K562 (cell line): ENCODE data around the gene ZBTB22. TPM values are rescaled to one million over a fixed set of nuclear protein-coding genes. Genes with fewer than 3 reads are reported as not detected.
A peak's percentile ranks its signal among the peaks of the same experiment; 100 is the strongest.

Experiments used
- BHLHE40 ChIP-seq: IDR thresholded peaks from 2 replicates; pipeline ENCODE4 v1.6.1; 2011; ENCODE audit warnings: low read length, improper control_type of control experiment
- BRD9 ChIP-seq: fragments of 450-650 bp; IDR thresholded peaks from 2 replicates; pipeline ENCODE4 v1.6.1; 2018; ENCODE audit warnings: low read depth; ENCODE audit not compliant: partially characterized antibody
- DACH1 ChIP-seq: fragments of 450-650 bp; IDR thresholded peaks from 2 replicates; pipeline ENCODE4 v1.6.1; 2018; ENCODE audit not compliant: partially characterized antibody
- GABPB2 ChIP-seq: fragments of 250-450 bp; sonication (Bioruptor Pico); conservative IDR thresholded peaks from 2 replicates; pipeline ENCODE4 v1.5.1; 2021; ENCODE audit warnings: mild to moderate bottlenecking
- HNRNPL ChIP-seq: fragments of 200-400 bp; formaldehyde crosslinking; IDR thresholded peaks from 2 replicates; pipeline ENCODE4 v1.6.1; 2017; ENCODE audit warnings: low read depth, mild to moderate bottlenecking, low read length
- MED1 ChIP-seq: sonication (generic); formaldehyde crosslinking; IDR thresholded peaks from 2 replicates; pipeline ENCODE4 v1.8.1; 2023; ENCODE audit warnings: missing genetic modification reagents, borderline replicate concordance
- MIER1 ChIP-seq: fragments of 450-650 bp; IDR thresholded peaks from 2 replicates; pipeline ENCODE4 v1.6.1; 2016; ENCODE audit warnings: antibody characterized with exemption, mild to moderate bottlenecking, low read depth
- MTA1 ChIP-seq: fragments of 450-650 bp; IDR thresholded peaks from 2 replicates; pipeline ENCODE4 v1.6.1; 2017; ENCODE audit warnings: borderline replicate concordance
- RAD51 ChIP-seq: fragments of 450-650 bp; IDR thresholded peaks from 2 replicates; pipeline ENCODE4 v1.7.1; 2016; ENCODE audit warnings: low read depth, mild to moderate bottlenecking, borderline replicate concordance
- RCOR1 ChIP-seq, 2 experiments: IDR thresholded peaks; 2 replicates each; pipeline ENCODE4 v1.6.1; 2012; ENCODE audit warnings: low read depth in 2 of 2, low read length in 2 of 2, borderline replicate concordance in 1 of 2, improper control_type of control experiment in 1 of 2
- REST ChIP-seq, 2 experiments: fragments of 450-650 bp; formaldehyde crosslinking in 1 of 2; IDR thresholded peaks; 2 replicates each; pipeline versions ENCODE4 v1.4.0 to v1.6.1; 2014 to 2020; ENCODE audit warnings: mild to moderate bottlenecking in 2 of 2, borderline replicate concordance in 1 of 2, low read depth in 1 of 2
- SFPQ ChIP-seq: fragments of 200-400 bp; formaldehyde crosslinking; IDR thresholded peaks from 2 replicates; pipeline ENCODE4 v1.6.1; 2017; ENCODE audit warnings: mild to moderate bottlenecking, low read depth, low read length, moderate library complexity
- SRSF3 ChIP-seq: fragments of 200-400 bp; formaldehyde crosslinking; IDR thresholded peaks from 2 replicates; pipeline ENCODE4 v1.6.1; 2016; ENCODE audit warnings: mild to moderate bottlenecking, low read length, moderate library complexity; ENCODE audit not compliant: insufficient read depth
- ZBTB49 ChIP-seq: sonication (generic); formaldehyde crosslinking; IDR thresholded peaks from 2 replicates; pipeline ENCODE4 v1.8.0; 2022; ENCODE audit warnings: missing genetic modification reagents, mild to moderate bottlenecking, borderline replicate concordance
- ZNF217 ChIP-seq: sonication (generic); formaldehyde crosslinking; IDR thresholded peaks from 2 replicates; pipeline ENCODE4 v1.8.0; 2022; ENCODE audit warnings: mild to moderate bottlenecking, missing genetic modification reagents
- ZNF436 ChIP-seq: fragments of 250-450, 450-650 bp; sonication (Bioruptor Pico); formaldehyde crosslinking; IDR thresholded peaks from 2 replicates; pipeline ENCODE4 v1.7.0; 2020; ENCODE audit warnings: mild to moderate bottlenecking
- polyA plus RNA-seq, 8 experiments: library from polyadenylated mRNA; depleted of rRNA in 4 of 8; stranded (reverse) in 5 of 8; unstranded in 3 of 8; fragments of >200 nt; fragmentation: Nextera tagmentation in 2 of 8; fragmentation: Illumina TruSeq in 1 of 8; extraction: Ambion mirVana in 2 of 8; extraction: Trizol in 1 of 8; gene quantifications; 2 replicates each; pipeline versions ENCODE4 v1.2.1 to v1.2.3, GENCODE V29; 2011 to 2014; ENCODE audit warnings: inconsistent platforms in 1 of 8, missing spikeins in 1 of 8
- total RNA-seq, 7 experiments: library from RNA; depleted of rRNA in 6 of 7; stranded (reverse); fragments of >200 nt in 6 of 7; fragmentation: Illumina TruSeq in 2 of 7; extraction: Trizol in 2 of 7; gene quantifications; 2 replicates each; pipeline versions ENCODE4 v1.2.1 to v1.2.3, GENCODE V29; 2011 to 2021; ENCODE audit warnings: low replicate concordance in 1 of 7

The ZBTB22 gene
- total and polyA plus RNA-seq, 9 of the 15 experiments (the other 6 are each of a cell fraction or from before 2014, with no cell fraction given): 0.21 to 11.9 (median 7.1) TPM

GRCh38 chr6:33314515-33314942 lies 3.0 kb downstream of the ZBTB22 start (continued):
- TF ChIP-seq REST (IDR thresholded peaks at IDR 0.05; ENCODE audit: borderline replicate concordance) (0 out of 2 replicates have a peak, but pooled peaks have one; percentile 1), REST (CRISPR knock-in tag; IDR thresholded peaks at IDR 0.05; ENCODE audit: low read depth) (no peak), ZNF217 (CRISPR knock-in tag) (no peak), RAD51 (peak; percentile 68; the same call in 1 of the 2 replicates), HNRNPL (no peak), BRD9 (no peak), ZNF436 (no peak), ZBTB49 (0 out of 2 replicates have a peak, but pooled peaks have one; percentile 67), SRSF3 (no peak), MTA1 (peak; percentile 12; the same call in 1 of the 2 replicates), SFPQ (no peak), RCOR1 (IDR thresholded peaks at IDR 0.05; ENCODE audit: borderline replicate concordance in 1 of 2, low read depth in 2 of 2, low read length in 2 of 2) (peak; percentile 38 to 47; a peak in 1 of 4 replicates), DACH1 (no peak), BHLHE40 (peak; percentile 42; the same call in 1 of the 2 replicates), MIER1 (no peak), GABPB2 (CRISPR knock-in tag) (no peak), MED1 (CRISPR knock-in tag) (no peak)
